GM21515 (cell line): ENCODE results near the gene SYTL1.
A peak's percentile ranks its signal among the peaks of the same experiment; 100 is the strongest.

ENCODE experiments used
- ATAC-seq: cut with Tn5 transposase; IDR thresholded peaks from one replicate; pipeline ENCODE4 v1.9.1; 2021; ENCODE audit not compliant: unreplicated experiment

Gene SYTL1

GRCh38 chr1:27363766-27364695 is 22.2 kb downstream of the SYTL1 start:
- ATAC-seq: no peak

DNA sequence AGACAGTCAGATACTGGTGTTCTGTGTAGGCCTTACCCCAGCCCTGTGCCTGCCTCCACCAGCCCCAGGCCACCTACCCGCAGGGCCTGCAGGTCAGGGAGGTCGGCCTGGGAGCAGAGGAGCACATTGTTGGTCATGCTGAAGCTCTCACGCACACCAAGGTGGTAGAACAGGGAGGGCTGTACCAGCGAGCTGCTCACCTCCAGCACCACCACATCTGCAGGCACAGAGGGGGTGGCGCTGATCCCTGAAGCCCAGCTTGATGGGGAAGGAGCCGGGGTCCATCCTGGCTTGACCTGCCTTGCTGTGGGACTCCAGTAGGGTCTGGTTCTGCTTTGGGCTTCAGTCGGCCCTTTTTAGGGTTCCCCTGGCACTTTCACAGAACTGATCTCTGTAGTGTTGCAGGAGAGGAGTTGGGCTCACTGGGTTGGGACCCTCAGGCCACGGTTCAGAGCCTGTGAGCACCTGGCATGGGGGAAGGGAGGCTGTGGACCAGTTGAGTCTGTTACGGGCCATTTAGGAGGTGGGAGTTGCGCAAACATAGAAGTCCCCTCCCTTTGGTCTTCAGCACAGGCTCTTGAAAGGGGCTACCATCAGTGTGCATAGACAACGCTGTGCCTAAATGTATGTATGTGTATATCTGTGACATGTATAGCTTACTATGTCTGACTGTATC is 23.0 kb downstream of the SYTL1 start:
- ATAC-seq: peak; percentile 5

- peak; percentile 46 for ATAC-seq
Measured at GRCh38 chr1:27365372-27366112, 23.7 kb downstream of the SYTL1 start.

DNA sequence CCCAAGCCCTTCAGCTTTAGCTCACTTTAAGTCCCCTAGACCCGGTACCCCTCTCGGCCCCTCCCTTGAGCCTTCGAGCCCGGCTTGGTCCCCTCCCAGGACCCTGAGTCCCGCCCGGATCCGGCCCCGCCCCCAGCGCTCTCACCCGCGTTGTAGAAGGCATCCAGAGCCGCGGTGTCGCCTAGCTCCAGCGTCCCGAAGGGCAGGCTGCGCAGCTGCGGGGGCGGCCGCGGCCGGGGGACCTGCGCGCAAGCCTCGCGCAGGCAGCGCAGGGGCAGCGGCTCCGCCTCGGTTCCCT is 24.2 kb downstream of the SYTL1 start:
- ATAC-seq: peak; percentile 16

DNA sequence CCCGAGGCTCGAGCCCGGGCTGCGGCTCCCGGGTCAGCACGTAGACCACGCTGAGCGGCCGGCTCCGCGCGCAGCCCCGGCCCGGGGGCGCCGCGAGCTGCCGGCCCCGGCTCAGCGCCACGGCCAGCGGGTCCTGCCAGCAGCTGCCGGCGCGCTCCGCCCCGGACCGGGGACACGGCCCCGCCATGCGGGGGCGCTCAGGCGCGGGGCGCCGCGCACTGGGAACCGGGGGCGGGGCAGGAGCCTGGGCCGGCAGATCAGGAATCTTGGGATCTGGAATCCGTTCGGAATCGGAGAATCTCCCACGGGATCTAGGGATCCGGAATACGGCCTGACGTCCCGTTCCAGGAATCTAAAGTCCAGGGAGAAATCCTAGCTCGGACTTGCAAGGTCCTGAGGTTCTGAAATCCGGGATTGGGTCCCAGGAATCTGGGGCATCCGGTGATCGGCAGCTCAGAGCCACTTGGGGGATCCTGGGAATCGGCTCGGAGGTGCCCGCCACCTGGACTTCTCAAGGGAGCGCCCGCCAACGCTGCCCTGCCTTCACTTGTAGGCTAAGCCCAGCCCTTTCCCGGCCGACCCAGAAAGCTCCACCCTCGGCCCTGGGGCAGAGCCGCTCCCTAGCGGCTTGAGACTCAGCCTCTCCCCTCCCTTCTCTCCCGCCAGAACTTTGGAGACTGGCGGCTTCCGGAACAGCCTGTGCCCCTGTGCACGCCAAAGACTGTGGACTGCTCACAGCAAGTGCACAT is 24.8 kb downstream of the SYTL1 start, which contains the start of gene MAP3K6:
TSS of gene MAP3K6 (minus strand) at position 551 of the 749 bp plus-strand sequence. CDS start at position 187, 364 bp downstream.
- peak; percentile 14 for ATAC-seq

DNA sequence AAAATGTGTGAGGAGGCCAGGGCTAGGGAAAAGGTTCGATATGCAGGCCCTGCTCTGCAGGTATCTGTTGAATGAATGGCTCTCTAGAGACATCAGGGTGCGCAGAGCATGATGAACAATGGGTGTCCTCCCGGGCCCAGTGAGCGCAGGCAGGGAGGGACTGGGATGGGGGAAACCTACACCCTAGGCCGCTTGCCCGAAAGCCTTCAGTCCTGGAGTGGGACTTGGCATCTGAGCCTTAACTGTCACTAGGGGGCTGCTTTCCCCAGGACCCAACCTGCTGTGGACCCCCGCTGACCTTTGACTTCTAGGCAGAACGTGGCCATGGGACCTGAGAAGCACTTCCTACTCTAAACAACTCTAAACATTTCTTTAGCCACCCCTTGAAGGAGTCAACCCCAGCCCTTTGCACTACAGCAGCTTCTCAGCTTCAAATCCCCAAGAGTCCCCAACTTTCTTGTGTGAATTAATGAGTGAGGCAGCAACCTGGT is 25.4 kb downstream of the SYTL1 start:
- ATAC-seq: no peak

DNA sequence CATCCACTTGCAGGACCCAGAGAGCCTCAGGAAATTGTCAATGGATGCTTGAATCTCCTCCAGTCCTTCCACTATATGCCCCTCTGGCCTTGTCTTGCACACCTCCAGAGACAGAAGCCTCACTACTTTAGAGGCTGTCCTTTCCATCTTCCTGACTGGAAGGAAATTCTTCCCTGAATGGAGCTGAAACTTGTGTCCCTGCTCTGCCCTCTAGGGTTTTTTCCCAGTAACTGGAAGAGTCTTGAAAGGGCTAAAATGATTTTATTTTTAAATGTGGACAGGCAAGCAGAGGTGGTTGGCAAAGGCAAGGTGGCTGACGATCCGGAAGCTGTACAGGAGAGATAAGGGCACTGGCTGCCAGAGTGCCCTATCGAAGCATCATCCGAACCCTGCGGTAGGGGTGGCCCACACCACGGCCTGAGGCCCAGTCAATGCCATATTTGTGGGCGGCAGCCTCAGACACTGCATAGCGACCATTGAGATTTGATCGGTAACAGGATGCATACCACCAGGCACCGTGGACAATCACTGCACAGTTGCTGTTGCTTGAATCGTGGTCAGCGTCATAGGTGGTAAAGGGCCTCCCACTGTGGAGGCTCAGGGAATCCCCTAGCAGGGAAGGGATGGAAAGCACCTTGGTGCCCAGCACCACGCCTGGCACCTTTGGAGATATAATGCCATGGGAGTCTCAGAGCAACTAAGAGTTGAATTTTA is 27.2 kb downstream of the SYTL1 start:
- no peak for ATAC-seq

GRCh38 chr1:27372022-27372807 is 30.4 kb downstream of the SYTL1 start:
- ATAC-seq: no peak

GRCh38 chr1:27372808-27373690 is 31.2 kb downstream of the SYTL1 start:
- ATAC-seq: no peak

DNA sequence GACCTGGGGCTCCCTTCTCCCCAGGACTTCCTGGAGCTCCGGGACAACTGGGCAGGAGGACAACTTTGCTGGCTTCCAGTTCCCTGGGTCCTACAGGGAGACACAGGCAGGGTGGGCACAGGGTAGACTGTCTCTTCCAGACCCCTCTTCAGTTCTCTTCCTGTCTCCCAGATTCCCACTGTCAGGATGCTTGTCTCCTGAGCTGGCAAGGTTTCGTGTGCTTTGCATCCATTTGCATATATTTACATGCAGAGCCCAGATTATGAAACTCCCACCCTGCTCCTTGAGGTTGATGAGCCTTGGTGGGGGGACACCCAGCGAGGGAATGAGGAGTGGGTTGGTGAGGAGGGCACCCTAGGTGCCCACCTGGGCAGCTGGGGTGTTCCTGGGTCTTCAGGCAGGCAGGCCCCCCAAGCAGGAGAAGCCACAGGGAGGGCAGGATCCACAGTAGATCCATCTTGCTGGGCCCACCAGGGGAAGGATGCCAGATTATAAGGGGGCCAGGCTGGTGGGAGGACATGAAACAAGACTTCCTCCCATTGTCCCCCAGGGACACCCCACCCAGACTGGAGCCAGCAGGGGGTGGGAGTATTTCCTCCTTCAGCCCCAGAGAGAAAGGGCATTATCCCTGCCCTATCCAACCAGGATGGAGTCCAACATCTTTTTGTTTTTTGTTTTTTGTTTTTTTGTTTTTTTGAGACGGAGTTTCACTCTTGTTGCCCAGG is 32.7 kb downstream of the SYTL1 start, which contains the start of gene FCN3:
TSS of gene FCN3 (minus strand) at position 463 of the 725 bp plus-strand sequence. CDS start at position 457, 6 bp downstream.
- ATAC-seq: no peak

DNA sequence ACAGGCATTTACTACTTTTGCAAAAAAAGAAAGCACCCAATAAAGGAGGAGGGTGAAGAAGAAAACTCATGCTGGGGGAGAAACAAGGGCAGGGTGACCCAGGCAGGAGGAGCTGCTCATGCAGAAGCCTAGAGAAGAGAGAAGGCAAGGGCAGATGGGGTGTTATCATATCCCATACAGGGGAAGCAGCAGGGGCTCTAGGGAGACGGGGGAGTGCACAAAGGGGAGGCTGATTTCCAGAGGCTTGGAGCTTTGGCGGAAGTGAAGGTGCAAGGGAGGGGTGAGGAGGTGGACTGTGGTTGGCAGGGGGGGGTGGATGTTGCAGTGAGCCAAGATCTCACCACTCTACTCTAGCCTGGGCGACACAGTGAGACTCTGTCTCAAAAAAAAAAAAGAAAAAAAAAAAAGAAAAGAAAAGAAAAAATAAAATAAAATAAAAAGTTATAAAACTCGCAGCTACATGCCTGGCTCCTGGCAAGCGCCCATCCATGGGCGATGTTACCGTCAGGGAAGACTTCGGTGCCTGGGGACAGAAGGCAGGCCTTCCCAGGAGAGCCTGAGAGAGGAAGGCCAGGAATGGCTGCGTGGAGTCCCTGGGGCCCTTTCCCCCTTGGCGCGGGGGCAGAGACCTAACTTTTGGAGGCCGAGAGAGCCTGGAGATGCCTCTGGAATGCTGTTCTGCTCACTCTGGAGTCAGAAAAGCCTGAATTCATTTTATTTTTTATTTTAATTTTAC is 36.1 kb downstream of the SYTL1 start:
- no peak for ATAC-seq

GRCh38 chr1:27379564-27380122 is 37.8 kb downstream of the SYTL1 start:
- ATAC-seq: no peak

- no peak for ATAC-seq
Measured at GRCh38 chr1:27380224-27380623, 38.4 kb downstream of the SYTL1 start.

GRCh38 chr1:27380766-27381733 is 39.2 kb downstream of the SYTL1 start:
- ATAC-seq: no peak
